Liver (tissue), 9 donors: Measurements from ENCODE around the gene HHAT. TPM values are rescaled to one million over a fixed set of nuclear protein-coding genes. Genes with fewer than 3 reads are reported as not detected.

ENCODE experiments used
- DNase-seq: peaks from one replicate; pipeline ENCODE4 v3.0.0-alpha.2; 2017; ENCODE audit warnings: low spot score
- H3K27ac ChIP-seq, 2 donors: one replicate each; pipeline ENCODE4 v1.7.0; 2013; ENCODE audit warnings: inconsistent platforms in 2 of 2, low read length in 2 of 2, control low read depth in 1 of 2, low read depth in 1 of 2, mild to moderate bottlenecking in 1 of 2
- H3K27me3 ChIP-seq, 4 donors: one replicate each; pipeline versions ENCODE4 v1.6.1 to v1.7.0; 2013; ENCODE audit warnings: low read length in 3 of 4, inconsistent platforms in 1 of 4, mild to moderate bottlenecking in 1 of 4, moderate library complexity in 1 of 4; ENCODE audit not compliant: control insufficient read depth in 4 of 4, insufficient read depth in 4 of 4
- H3K36me3 ChIP-seq, 4 donors: one replicate each; pipeline versions ENCODE4 v1.6.1 to v1.7.0; 2013; ENCODE audit warnings: low read length in 3 of 4, mild to moderate bottlenecking in 3 of 4, low read depth in 1 of 4, moderate library complexity in 1 of 4; ENCODE audit not compliant: control insufficient read depth in 4 of 4, insufficient read depth in 3 of 4
- H3K4me1 ChIP-seq, 4 donors: one replicate each; pipeline versions ENCODE4 v1.6.1 to v1.7.0; 2013; ENCODE audit warnings: low read length in 3 of 4, mild to moderate bottlenecking in 3 of 4, moderate library complexity in 1 of 4; ENCODE audit not compliant: control insufficient read depth in 4 of 4, insufficient read depth in 4 of 4
- H3K4me3 ChIP-seq, 3 donors: one replicate each; pipeline versions ENCODE4 v1.6.1 to v1.7.0; 2013; ENCODE audit warnings: low read length in 3 of 3, control low read depth in 1 of 3, low read depth in 1 of 3, mild to moderate bottlenecking in 1 of 3
- H3K9ac ChIP-seq, 2 donors: one replicate each; pipeline ENCODE4 v1.7.0; 2013; ENCODE audit warnings: low read length in 2 of 2, mild to moderate bottlenecking in 2 of 2, moderate library complexity in 2 of 2, control low read depth in 1 of 2, low read depth in 1 of 2
- H3K9me3 ChIP-seq, 4 donors: one replicate each; pipeline versions ENCODE4 v1.6.1 to v1.7.0; 2013; ENCODE audit warnings: low read length in 3 of 4; ENCODE audit not compliant: control insufficient read depth in 4 of 4
- EGR1 ChIP-seq, 2 donors: IDR thresholded peaks; 2 replicates each; pipeline ENCODE4 v1.6.1; 2016 to 2018; ENCODE audit warnings: antibody characterized with exemption in 2 of 2, low read depth in 2 of 2
- FOXA1 ChIP-seq: IDR thresholded peaks from 2 replicates; pipeline ENCODE4 v1.6.1; 2016; ENCODE audit warnings: antibody characterized with exemption
- FOXA2 ChIP-seq: IDR thresholded peaks from 2 replicates; pipeline ENCODE4 v1.6.1; 2016; ENCODE audit warnings: antibody characterized with exemption
- GABPA ChIP-seq, 2 donors: IDR thresholded peaks in 1 of 2; conservative IDR thresholded peaks in 1 of 2; 2 replicates each; pipeline ENCODE4 v1.6.1; 2016; ENCODE audit warnings: antibody characterized with exemption in 2 of 2, mild to moderate bottlenecking in 1 of 2, moderate library complexity in 1 of 2
- HNF4A ChIP-seq, 2 donors: conservative IDR thresholded peaks; 2 replicates each; pipeline ENCODE4 v1.6.1; 2016; ENCODE audit warnings: antibody characterized with exemption in 2 of 2, mild to moderate bottlenecking in 2 of 2
- HNF4G ChIP-seq: IDR thresholded peaks from 2 replicates; pipeline ENCODE4 v1.6.1; 2016; ENCODE audit warnings: antibody characterized with exemption
- JUND ChIP-seq, 2 donors: IDR thresholded peaks; 2 replicates each; pipeline ENCODE4 v1.6.1; 2016; ENCODE audit warnings: antibody characterized with exemption in 2 of 2
- NR2F2 ChIP-seq: IDR thresholded peaks from 2 replicates; pipeline ENCODE4 v1.6.1; 2016; ENCODE audit warnings: antibody characterized with exemption
- RAD21 ChIP-seq, 2 donors: IDR thresholded peaks; 2 replicates each; pipeline ENCODE4 v1.6.1; 2016; ENCODE audit warnings: antibody characterized with exemption in 2 of 2, mild to moderate bottlenecking in 2 of 2
- RXRA ChIP-seq, 2 donors: IDR thresholded peaks; 2 replicates each; pipeline ENCODE4 v1.6.1; 2017 to 2018; ENCODE audit warnings: antibody characterized with exemption in 2 of 2, mild to moderate bottlenecking in 1 of 2
- SP1 ChIP-seq: IDR thresholded peaks from 2 replicates; pipeline ENCODE4 v1.6.1; 2018; ENCODE audit warnings: antibody characterized with exemption, mild to moderate bottlenecking
- TAF1 ChIP-seq: conservative IDR thresholded peaks from 2 replicates; pipeline ENCODE4 v1.6.1; 2016; ENCODE audit warnings: antibody characterized with exemption, mild to moderate bottlenecking
- YY1 ChIP-seq: IDR thresholded peaks from 2 replicates; pipeline ENCODE4 v1.6.1; 2016; ENCODE audit warnings: antibody characterized with exemption, mild to moderate bottlenecking
- WGBS: extraction: QIAGEN DNeasy Blood & Tissue Kit; methylation state at CpG from one replicate; pipeline ENCODE4 v1.1.7; 2013; 5-methylcytosine and 5-hydroxymethylcytosine counted together
- polyA plus RNA-seq, 2 donors: library from polyadenylated mRNA; stranded (reverse) in 1 of 2; unstranded in 1 of 2; fragments of 200-250 nt in 1 of 2; fragments of >200 nt in 1 of 2; fragmentation: Nextera tagmentation in 1 of 2; extraction: Ambion mirVana in 1 of 2; gene quantifications; one replicate each; pipeline versions ENCODE4 v1.2.1 to v1.2.3, GENCODE V29; 2013 to 2015
- total RNA-seq, 2 donors: library from RNA; depleted of rRNA; stranded (reverse); fragments of >200 nt; gene quantifications; one replicate each; pipeline ENCODE4 v1.2.3, GENCODE V29; 2014
- TF ChIP-seq, protein P1 (sequence below): fragments of 150-350 bp; IDR thresholded peaks from 2 replicates; pipeline ENCODE4 v1.5.1; 2017; ENCODE audit warnings: improper control_type of control experiment, low read depth, low read length; ENCODE audit not compliant: missing input control
- TF ChIP-seq, protein P2 (sequence below): IDR thresholded peaks from 2 replicates; pipeline ENCODE4 v1.6.1; 2016; ENCODE audit warnings: antibody characterized with exemption
- TF ChIP-seq, protein P3 (sequence below): IDR thresholded peaks from 2 replicates; pipeline ENCODE4 v1.6.1; 2016; ENCODE audit warnings: antibody characterized with exemption
- TF ChIP-seq, protein P4 (sequence below): IDR thresholded peaks from 2 replicates; pipeline ENCODE4 v1.6.1; 2016; ENCODE audit warnings: antibody characterized with exemption
- TF ChIP-seq, protein P5 (sequence below): IDR thresholded peaks from 2 replicates; pipeline ENCODE4 v1.6.1; 2016; ENCODE audit warnings: antibody characterized with exemption, mild to moderate bottlenecking
- donor health status: healthy.
- donor health status: healthy.
- donor health status: healthy.
- donor health status: healthy.
- donor health status: healthy.

The HHAT gene
- total and polyA plus RNA-seq, 4 donors: 1.3 to 2.2 (median 1.6) TPM

DNA sequence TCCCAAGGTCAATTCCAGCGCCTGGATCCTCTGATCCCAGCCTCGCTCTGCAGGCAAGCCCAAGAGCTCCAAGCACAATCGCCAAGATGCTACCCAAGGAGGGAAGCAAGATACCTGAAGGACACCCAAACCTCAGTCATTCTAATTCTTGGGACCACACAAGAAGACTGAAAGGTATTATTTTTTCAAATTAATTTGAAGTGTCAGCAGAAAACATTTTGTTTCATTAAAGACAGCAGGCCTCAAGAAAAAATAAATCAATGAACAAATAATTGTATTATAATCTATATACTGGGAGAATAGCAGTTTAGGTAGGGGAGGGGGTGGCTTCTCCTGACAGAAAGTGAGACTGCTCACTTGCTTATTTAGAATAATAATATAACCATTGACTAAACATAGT is 347.8 kb downstream of the HHAT start:
- no peaks in the 10 kb centered on the region for H3K36me3 ChIP-seq
- no peak overlapping the region for H3K9ac ChIP-seq
- WGBS: 93% methylated on average over 3 of the region's 3 CpGs
- no peaks in the 10 kb centered on the region for H3K9me3 ChIP-seq
- H3K27me3 ChIP-seq: no peaks in the 10 kb centered on the region
- H3K4me1 ChIP-seq: no peaks in the 10 kb centered on the region
- H3K4me3 ChIP-seq: no peak overlapping the region
- TF ChIP-seq GABPA (IDR thresholded peaks at IDR 0.05 in 1 of 2, conservative IDR thresholded peaks at IDR 0.05 in 1 of 2): no peak
- TF ChIP-seq RAD21 (IDR thresholded peaks at IDR 0.05): no peak
- no peak for TF ChIP-seq SP1
- TF ChIP-seq NR2F2: no peak
- no peak for TF ChIP-seq RXRA (IDR thresholded peaks at IDR 0.05)
- TF ChIP-seq HNF4A (conservative IDR thresholded peaks at IDR 0.05): no peak
- TF ChIP-seq, protein P1, sequence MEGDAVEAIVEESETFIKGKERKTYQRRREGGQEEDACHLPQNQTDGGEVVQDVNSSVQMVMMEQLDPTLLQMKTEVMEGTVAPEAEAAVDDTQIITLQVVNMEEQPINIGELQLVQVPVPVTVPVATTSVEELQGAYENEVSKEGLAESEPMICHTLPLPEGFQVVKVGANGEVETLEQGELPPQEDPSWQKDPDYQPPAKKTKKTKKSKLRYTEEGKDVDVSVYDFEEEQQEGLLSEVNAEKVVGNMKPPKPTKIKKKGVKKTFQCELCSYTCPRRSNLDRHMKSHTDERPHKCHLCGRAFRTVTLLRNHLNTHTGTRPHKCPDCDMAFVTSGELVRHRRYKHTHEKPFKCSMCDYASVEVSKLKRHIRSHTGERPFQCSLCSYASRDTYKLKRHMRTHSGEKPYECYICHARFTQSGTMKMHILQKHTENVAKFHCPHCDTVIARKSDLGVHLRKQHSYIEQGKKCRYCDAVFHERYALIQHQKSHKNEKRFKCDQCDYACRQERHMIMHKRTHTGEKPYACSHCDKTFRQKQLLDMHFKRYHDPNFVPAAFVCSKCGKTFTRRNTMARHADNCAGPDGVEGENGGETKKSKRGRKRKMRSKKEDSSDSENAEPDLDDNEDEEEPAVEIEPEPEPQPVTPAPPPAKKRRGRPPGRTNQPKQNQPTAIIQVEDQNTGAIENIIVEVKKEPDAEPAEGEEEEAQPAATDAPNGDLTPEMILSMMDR: no peak
- TF ChIP-seq FOXA1: no peak
- TF ChIP-seq, protein P2, sequence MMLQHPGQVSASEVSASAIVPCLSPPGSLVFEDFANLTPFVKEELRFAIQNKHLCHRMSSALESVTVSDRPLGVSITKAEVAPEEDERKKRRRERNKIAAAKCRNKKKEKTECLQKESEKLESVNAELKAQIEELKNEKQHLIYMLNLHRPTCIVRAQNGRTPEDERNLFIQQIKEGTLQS: no peak
- TF ChIP-seq, protein P3, sequence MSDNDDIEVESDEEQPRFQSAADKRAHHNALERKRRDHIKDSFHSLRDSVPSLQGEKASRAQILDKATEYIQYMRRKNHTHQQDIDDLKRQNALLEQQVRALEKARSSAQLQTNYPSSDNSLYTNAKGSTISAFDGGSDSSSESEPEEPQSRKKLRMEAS: no peak
- TF ChIP-seq, protein P4, sequence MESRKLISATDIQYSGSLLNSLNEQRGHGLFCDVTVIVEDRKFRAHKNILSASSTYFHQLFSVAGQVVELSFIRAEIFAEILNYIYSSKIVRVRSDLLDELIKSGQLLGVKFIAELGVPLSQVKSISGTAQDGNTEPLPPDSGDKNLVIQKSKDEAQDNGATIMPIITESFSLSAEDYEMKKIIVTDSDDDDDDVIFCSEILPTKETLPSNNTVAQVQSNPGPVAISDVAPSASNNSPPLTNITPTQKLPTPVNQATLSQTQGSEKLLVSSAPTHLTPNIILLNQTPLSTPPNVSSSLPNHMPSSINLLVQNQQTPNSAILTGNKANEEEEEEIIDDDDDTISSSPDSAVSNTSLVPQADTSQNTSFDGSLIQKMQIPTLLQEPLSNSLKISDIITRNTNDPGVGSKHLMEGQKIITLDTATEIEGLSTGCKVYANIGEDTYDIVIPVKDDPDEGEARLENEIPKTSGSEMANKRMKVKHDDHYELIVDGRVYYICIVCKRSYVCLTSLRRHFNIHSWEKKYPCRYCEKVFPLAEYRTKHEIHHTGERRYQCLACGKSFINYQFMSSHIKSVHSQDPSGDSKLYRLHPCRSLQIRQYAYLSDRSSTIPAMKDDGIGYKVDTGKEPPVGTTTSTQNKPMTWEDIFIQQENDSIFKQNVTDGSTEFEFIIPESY: no peak
- no peak for TF ChIP-seq JUND (IDR thresholded peaks at IDR 0.05)
- no peak for TF ChIP-seq YY1
- TF ChIP-seq, protein P5, sequence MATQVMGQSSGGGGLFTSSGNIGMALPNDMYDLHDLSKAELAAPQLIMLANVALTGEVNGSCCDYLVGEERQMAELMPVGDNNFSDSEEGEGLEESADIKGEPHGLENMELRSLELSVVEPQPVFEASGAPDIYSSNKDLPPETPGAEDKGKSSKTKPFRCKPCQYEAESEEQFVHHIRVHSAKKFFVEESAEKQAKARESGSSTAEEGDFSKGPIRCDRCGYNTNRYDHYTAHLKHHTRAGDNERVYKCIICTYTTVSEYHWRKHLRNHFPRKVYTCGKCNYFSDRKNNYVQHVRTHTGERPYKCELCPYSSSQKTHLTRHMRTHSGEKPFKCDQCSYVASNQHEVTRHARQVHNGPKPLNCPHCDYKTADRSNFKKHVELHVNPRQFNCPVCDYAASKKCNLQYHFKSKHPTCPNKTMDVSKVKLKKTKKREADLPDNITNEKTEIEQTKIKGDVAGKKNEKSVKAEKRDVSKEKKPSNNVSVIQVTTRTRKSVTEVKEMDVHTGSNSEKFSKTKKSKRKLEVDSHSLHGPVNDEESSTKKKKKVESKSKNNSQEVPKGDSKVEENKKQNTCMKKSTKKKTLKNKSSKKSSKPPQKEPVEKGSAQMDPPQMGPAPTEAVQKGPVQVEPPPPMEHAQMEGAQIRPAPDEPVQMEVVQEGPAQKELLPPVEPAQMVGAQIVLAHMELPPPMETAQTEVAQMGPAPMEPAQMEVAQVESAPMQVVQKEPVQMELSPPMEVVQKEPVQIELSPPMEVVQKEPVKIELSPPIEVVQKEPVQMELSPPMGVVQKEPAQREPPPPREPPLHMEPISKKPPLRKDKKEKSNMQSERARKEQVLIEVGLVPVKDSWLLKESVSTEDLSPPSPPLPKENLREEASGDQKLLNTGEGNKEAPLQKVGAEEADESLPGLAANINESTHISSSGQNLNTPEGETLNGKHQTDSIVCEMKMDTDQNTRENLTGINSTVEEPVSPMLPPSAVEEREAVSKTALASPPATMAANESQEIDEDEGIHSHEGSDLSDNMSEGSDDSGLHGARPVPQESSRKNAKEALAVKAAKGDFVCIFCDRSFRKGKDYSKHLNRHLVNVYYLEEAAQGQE: no peak
- no peak for TF ChIP-seq FOXA2
- TF ChIP-seq TAF1: no peak
- no peak for DNase-seq
- H3K27ac ChIP-seq: no peak overlapping the region

DNA sequence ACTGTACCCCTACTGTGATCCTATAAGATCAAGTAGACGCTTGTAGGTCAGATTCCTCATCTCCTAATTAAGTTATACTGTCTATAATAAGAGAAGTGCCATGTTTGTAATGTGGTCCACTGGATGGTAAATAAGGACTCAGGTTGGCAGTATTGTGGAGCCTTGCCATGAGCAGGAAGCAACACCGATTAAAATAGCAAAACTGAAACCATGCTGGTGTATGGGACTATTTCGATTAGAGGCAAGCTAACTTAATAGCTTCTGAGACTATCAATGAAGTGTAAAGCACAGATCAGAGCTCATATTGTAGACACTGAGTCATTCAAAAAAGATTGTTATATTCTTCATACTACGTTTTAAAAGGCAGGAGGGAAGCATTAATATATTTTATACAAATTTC is 348.8 kb downstream of the HHAT start:
- DNase-seq: no peak
- Histone ChIP-seq H3K4me1 (no peaks in the 10 kb centered on the region), H3K9ac (no peak overlapping the region), H3K36me3 (no peaks in the 10 kb centered on the region), H3K9me3 (no peaks in the 10 kb centered on the region), H3K4me3 (no peak overlapping the region), H3K27me3 (no peaks in the 10 kb centered on the region), H3K27ac (no peak overlapping the region)
- WGBS: 90% methylated on average over 4 of the region's 4 CpGs
- TF ChIP-seq, protein P2: no peak
- TF ChIP-seq FOXA2: no peak
- TF ChIP-seq, protein P5: no peak
- TF ChIP-seq EGR1 (IDR thresholded peaks at IDR 0.05; ENCODE audit: low read depth in 2 of 2): no peak
- no peak for TF ChIP-seq HNF4A (conservative IDR thresholded peaks at IDR 0.05)
- no peak for TF ChIP-seq HNF4G
- TF ChIP-seq NR2F2: no peak
- TF ChIP-seq YY1: no peak
- no peak for TF ChIP-seq SP1
- TF ChIP-seq, protein P4: no peak
- TF ChIP-seq RAD21 (IDR thresholded peaks at IDR 0.05): no peak
